ENCODE measurements around the gene DNAJB11. TPM values are rescaled to one million over a fixed set of nuclear protein-coding genes. Genes with fewer than 3 reads are reported as not detected.
A peak's percentile ranks its signal among the peaks of the same experiment; 100 is the strongest.
"Not testable (repeated sequence)": the region's sequence is repeated elsewhere in the genome, so short reads cannot be mapped to it uniquely, and the experiment has no call there.

DNAJB11 gene
- total RNA-seq, 1 donor from 2014 or later = 34.6 TPM

DNA sequence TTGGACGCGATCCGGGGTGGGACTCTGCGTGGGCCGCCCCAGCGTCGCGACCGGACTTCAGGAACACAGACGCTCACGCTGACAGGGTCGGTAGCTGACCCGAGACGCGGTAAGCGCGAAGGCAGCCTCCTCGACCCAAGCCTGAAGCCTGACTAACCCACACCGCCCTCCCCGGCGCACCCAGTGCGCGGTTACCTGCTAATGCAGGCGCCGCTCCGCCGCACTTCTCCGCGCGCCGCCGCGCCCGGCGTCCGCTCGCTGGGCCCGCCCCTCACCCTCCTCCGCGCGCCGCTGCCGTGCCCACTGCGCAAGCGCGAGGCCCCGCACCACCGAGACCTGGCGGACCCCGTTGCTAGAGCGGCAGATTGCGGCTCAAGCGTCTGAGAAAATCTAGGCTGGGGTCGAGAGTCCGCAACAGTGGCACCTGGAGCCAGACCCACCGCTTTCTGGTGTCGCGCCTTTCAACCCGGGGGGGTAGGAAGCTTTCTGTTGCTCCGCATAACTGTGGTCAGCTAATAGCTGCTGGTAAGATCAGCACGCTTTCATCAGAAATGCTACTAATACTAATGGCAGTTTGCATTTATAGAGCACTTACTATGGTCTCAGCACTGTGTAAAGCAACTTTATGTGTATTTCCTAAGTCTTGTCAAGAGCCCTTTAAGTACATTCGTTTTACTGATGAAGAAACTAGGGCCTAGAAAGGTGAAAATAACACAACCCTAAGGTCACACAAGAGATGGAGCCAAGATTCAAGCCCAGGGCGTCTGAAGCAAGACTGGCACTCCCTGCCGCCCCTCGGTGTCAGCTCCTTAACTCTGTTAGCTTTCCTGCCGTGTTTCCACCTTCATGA is 3.2 kb upstream of the DNAJB11 start, which contains the start of gene TBCCD1:
Gene TBCCD1, minus strand, starts transcription at position 268 of the 850 bp plus-strand sequence. CDS start 3,010 bp downstream, outside the sequence.
- Histone ChIP-seq H3K4me1 (peaks cover 67% of the 10 kb centered on the region), H3K27ac (peak within 1 kb of the TSS; percentile 77), H3K4me3 (peak within 1 kb of the TSS; percentile 66 to 80), H3K27me3 (no peaks in the 10 kb centered on the region), H3K9me3 (no peaks in the 10 kb centered on the region), H3K36me3 (peaks cover 0 to 3% of the 10 kb centered on the region in 2 donors)
- intact Hi-C loops (cut with DNase I) = loop anchor here (10.0 kb wide), 1 partner anchor 462 kb away; the partner anchor contains the start of gene ETV5
- TF ChIP-seq, protein P1, sequence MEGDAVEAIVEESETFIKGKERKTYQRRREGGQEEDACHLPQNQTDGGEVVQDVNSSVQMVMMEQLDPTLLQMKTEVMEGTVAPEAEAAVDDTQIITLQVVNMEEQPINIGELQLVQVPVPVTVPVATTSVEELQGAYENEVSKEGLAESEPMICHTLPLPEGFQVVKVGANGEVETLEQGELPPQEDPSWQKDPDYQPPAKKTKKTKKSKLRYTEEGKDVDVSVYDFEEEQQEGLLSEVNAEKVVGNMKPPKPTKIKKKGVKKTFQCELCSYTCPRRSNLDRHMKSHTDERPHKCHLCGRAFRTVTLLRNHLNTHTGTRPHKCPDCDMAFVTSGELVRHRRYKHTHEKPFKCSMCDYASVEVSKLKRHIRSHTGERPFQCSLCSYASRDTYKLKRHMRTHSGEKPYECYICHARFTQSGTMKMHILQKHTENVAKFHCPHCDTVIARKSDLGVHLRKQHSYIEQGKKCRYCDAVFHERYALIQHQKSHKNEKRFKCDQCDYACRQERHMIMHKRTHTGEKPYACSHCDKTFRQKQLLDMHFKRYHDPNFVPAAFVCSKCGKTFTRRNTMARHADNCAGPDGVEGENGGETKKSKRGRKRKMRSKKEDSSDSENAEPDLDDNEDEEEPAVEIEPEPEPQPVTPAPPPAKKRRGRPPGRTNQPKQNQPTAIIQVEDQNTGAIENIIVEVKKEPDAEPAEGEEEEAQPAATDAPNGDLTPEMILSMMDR (IDR thresholded peaks at IDR 0.05) = no peak
- TF ChIP-seq POLR2AphosphoS5 (IDR thresholded peaks at IDR 0.05; ENCODE audit: insufficient read depth in 1 of 2, low read depth in 1 of 2) = peak in 1 of 2 donors; percentile 85
- peak in 1 of 2 donors; percentile 89 for TF ChIP-seq POLR2A (IDR thresholded peaks at IDR 0.05)
- DNase-seq (ENCODE audit: extremely low spot score in 2 of 2) = peak in 1 of 2 donors; percentile 90

DNA sequence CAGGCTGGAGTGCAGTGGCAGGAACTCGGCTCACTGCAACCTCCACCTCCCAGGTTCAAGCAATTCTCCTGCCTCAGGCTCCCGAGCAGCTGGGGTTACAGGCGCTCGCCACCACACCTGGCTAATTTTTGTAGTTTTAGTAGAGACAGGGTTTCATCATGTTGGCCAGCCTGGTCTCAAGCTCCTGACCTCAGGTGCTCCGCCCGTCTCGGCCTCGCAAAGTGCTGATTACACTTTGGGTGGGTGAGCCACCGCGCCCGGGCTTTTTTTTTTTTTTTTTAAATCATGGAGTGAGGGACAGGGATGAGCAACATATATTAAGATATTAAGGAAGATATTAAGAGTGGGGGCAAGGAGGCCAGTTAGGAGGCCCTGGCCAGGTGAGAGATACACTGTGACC is 1.2 kb upstream of the DNAJB11 start:
- H3K27me3 ChIP-seq; DNase-seq (ENCODE audit: extremely low spot score in 2 of 2); H3K4me3 ChIP-seq; H3K27ac ChIP-seq; H3K9me3 ChIP-seq: not testable (repeated sequence)
- peaks cover 0 to 22% of the 10 kb centered on the region in 2 donors for H3K36me3 ChIP-seq
- intact Hi-C loops (cut with DNase I) = loop anchor here (10.0 kb wide), 1 partner anchor 465 kb away; the partner anchor contains the start of gene ETV5
- peaks cover 46% of the 10 kb centered on the region for H3K4me1 ChIP-seq

DNA sequence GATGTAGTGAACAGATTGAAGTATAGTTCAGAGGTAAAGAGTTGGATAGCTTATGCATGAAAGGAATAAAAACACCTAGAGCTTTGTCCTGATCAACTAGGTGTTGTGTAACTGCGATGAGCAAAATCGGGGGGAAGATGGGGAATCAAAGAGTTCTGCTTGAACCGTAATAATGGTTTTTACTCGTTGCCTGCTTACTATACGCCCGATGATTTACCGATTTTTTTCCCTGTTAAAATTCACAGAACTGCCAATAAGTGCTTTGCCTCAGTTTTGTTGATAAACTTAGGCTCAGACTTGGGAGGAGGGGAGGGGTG is 783 bp upstream of the DNAJB11 start:
- H3K4me1 ChIP-seq = peaks cover 46% of the 10 kb centered on the region
- intact Hi-C loops (cut with DNase I) = loop anchor here (10.0 kb wide), 1 partner anchor 465 kb away; the partner anchor contains the start of gene ETV5
- no peaks in the 10 kb centered on the region for H3K9me3 ChIP-seq
- DNase-seq (ENCODE audit: extremely low spot score in 2 of 2) = no peak
- H3K4me3 ChIP-seq = peak overlapping the region; percentile 82 to 83
- TF ChIP-seq POLR2AphosphoS5 (IDR thresholded peaks at IDR 0.05; ENCODE audit: insufficient read depth in 1 of 2, low read depth in 1 of 2) (no peak), POLR2A (IDR thresholded peaks at IDR 0.05) (no peak)
- TF ChIP-seq, protein P1 (IDR thresholded peaks at IDR 0.05) = no peak
- peaks cover 0 to 24% of the 10 kb centered on the region in 2 donors for H3K36me3 ChIP-seq
- no peaks in the 10 kb centered on the region for H3K27me3 ChIP-seq
- peak overlapping the region; percentile 81 for H3K27ac ChIP-seq

DNA sequence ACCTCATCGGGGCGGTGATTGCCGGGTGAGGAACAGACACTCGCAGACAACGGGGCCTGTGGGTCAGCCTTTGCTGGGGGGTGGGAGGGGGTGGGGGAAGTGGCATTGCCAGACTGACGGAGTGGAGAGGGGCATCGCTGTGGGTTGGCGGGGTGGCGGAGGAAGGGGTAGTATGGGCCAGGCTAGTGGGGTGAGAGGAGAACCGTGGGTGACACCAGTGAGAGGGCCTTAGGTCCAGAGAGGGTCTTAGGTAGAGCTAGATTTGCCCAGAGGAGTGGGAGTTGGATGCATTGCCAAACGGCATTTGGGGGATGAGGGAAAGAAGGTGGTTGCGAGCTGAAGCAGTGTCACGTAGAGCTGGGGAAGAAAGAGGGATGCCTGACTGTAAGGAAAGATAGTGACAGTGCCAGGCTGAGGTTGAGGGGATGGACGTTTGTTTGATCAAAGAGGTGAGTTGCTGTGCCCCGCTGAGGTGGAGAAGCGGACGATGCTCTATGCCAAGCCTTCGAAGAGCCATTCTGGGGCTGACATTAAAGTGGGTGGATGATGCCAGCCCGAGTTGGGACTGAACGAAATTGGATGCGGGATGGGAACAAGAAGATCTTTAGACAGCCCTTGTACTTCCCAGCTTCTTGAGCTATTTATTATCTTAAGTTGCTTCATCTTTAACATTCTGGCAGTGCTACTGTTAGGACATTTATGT is 572 bp downstream of the DNAJB11 start:
- TF ChIP-seq, protein P1 (IDR thresholded peaks at IDR 0.05) = no peak
- TF ChIP-seq POLR2A (IDR thresholded peaks at IDR 0.05) (no peak), POLR2AphosphoS5 (IDR thresholded peaks at IDR 0.05; ENCODE audit: insufficient read depth in 1 of 2, low read depth in 1 of 2) (no peak)
- no peaks in the 10 kb centered on the region for H3K27me3 ChIP-seq
- peaks cover 36% of the 10 kb centered on the region for H3K4me1 ChIP-seq
- H3K4me3 ChIP-seq = peak overlapping the region; percentile 82 to 83
- DNase-seq (ENCODE audit: extremely low spot score in 2 of 2) = peak in 1 of 2 donors; percentile 89
- H3K36me3 ChIP-seq = peaks cover 0 to 37% of the 10 kb centered on the region in 2 donors
- intact Hi-C loops (cut with DNase I) = no loop called here
- H3K9me3 ChIP-seq = no peaks in the 10 kb centered on the region
- peak overlapping the region; percentile 81 for H3K27ac ChIP-seq

DNA sequence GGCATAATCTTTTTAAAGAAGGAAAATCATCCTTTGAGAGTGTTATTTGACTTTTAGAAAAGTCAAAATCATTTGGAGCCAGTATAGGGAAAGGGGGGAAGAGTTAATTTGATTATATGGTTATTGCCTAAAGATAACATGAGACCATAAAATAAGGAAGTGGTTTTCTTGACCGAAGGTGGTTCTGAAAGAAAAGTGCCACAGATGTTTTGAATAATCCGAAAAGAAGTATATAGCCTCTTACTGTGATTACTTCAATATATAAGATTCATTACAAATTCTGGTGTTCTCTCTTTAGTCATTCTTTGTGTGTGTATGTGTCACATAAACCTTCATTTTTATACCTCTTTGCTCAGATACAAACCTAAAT is 1.1 kb downstream of the DNAJB11 start:
- DNase-seq (ENCODE audit: extremely low spot score in 2 of 2) = no peak
- H3K36me3 ChIP-seq = peaks cover 0 to 42% of the 10 kb centered on the region in 2 donors
- H3K27ac ChIP-seq = no peak overlapping the region
- TF ChIP-seq, protein P1 (IDR thresholded peaks at IDR 0.05) = no peak
- TF ChIP-seq POLR2A (IDR thresholded peaks at IDR 0.05) (no peak), POLR2AphosphoS5 (IDR thresholded peaks at IDR 0.05; ENCODE audit: insufficient read depth in 1 of 2, low read depth in 1 of 2) (no peak)
- no peaks in the 10 kb centered on the region for H3K27me3 ChIP-seq
- H3K4me1 ChIP-seq = peaks cover 31% of the 10 kb centered on the region
- no peaks in the 10 kb centered on the region for H3K9me3 ChIP-seq
- H3K4me3 ChIP-seq = peak overlapping the region; percentile 82 to 83
- intact Hi-C loops (cut with DNase I) = no loop called here

Data from vagina (tissue), 2 donors.